HG02610 (cell line): ENCODE results near the gene OR52H1.
"Not testable (repeated sequence)": the region's sequence is repeated elsewhere in the genome, so short reads cannot be mapped to it uniquely, and the experiment has no call there.

Experiments used
- ATAC-seq: cut with Tn5 transposase; IDR thresholded peaks from one replicate; pipeline ENCODE4 v1.9.1; 2021; ENCODE audit warnings: mild to moderate bottlenecking, moderate library complexity; ENCODE audit not compliant: unreplicated experiment

OR52H1 gene

DNA sequence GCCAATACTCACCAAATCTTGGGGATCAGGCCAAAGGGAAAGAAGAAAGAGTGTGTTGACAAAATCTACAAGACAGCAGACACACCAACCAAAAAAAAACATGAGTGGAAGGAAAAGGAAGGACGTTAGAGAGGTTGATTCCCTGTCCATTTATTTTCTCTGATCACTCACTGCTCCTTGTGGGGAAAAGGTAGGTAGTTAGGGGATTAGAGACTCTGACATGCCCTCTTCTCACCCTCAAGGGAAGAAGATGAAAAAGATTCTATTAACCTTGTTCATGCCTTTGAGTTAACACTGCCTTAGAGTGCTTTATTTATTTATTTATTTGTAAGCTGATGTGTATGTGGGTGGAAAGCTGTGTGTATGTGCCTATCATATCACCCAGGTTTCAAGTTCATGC, at the start of gene OR52H1:
OR52H1 (minus strand) TSS at position 101 of the 400 bp plus-strand sequence. CDS start 3,035 bp downstream, outside the sequence.
- ATAC-seq = no peak

DNA sequence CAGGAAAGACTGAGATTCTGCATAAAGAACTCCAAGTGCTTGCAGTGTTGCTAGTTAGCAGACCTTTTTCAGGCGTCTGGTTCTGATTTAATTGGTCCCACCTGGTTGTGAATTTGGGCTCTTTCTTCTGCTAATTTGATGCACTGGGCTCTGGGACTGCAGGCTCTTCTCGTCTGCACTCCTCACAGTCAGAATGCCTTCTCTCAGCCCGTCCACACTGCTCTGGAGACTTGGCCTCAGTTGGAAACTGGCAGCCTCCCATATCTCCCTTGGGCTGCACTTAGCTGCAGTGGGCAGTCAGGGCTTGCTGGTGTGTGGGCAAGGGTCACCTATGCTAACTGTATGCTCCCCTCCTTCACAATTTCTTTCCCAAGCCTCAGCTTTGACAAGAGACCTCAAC, 49.6 kb upstream of the OR52H1 start:
- no peak for ATAC-seq

DNA sequence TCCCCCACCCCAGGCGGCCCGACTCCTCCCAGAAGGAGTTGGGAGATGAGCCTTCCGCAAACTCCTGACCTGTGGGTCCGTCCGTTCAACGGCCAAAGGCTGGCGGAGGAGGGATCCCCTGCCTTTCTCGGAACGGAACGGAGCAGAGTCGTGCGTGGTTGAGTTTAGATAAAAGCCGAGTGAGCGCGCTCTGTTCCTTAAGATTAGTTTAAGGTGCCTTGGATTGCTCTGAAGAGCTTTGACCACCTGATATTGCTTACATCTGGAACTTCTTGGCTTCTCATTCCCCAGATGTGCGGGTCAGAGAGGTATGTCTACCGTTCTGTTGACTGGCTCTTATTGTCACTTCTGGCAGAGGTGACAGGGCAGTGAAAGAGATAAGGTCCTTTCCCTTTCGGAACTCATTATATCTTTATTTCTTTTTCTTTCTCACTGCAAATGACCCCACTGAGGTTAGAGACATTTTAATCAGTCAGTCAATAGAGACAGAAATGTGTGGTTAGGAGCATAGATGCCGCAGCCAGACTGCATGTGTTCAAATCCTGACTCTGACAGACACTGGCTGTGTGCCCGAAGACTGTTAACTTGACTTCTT, 48.4 kb upstream of the OR52H1 start, which contains the start of gene TRIM6:
TRIM6 (plus strand) TSS at position 31 of the 595 bp plus-strand sequence; CDS start at position 292, 261 bp downstream.
- peak; percentile 32 for ATAC-seq

- no peak for ATAC-seq
Measured at GRCh38 chr11:5593146-5593545, 44.8 kb upstream of the OR52H1 start.

DNA sequence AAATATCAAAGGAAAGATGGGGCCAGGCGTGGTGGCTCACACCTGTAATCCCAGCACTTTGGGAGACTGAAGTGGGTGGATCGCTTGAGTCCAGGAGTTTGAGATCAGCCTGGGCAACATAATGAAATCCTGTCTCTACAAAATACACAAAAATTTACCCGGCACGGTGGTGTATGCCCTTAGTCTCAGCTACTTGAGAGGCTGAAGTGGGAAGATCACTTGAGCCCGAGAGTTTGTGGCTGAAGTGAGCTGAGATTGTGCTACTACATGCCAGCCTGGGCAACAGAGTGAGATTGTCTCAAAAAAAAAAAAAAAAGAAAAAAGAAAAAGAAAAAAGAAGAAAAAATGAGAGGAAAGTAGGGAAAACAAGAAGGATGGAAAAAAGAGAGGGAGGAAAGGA, 44.3 kb upstream of the OR52H1 start:
- ATAC-seq = no peak

- ATAC-seq = no peak
Measured at GRCh38 chr11:5591613-5592012, 43.3 kb upstream of the OR52H1 start.

DNA sequence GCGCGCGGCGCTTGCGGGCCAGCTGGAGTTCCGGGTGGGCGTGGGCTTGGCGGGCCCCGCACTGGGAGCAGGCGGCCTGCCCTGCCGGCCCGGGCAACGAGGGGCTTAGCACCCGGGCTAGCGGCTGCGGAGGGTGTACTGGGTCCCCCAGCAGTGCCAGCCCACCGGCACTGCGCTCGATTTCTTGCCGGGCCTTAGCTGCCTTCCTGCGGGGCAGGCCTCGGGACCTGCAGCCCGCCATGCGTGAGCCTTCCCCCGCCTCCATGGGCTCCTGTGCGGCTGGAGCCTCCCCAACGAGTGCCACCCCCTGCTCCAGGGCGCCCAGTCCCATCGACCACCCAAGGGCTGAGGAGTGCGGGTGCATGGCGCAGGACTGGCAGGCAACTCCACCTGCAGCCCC, 41.6 kb upstream of the OR52H1 start:
- not testable (repeated sequence) for ATAC-seq

- ATAC-seq = not testable (repeated sequence)
Measured at GRCh38 chr11:5584458-5584857, 36.1 kb upstream of the OR52H1 start.

GRCh38 chr11:5581014-5581413, 32.7 kb upstream of the OR52H1 start:
- ATAC-seq = no peak

DNA sequence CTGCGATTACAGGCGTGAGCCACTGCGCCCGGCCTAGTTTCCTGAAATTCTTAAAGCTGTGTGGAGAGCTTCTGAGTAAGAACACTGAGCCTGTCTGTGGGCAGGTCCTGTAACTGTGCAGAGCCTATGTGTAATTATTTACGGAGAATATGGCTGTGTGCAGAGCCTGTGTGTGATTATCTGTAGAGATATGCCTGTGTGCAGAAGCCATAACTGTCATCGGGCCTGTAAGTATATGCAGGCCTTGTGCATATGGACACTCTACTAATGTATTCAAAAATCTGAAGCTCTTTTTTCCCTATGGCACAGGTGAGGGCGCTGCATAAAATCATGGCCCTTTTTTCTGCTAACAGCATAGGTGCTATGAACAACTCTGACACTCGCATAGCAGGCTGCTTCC, 32.2 kb upstream of the OR52H1 start, which contains the start of gene OR52B6:
OR52B6 (plus strand) TSS at position 301 of the 400 bp plus-strand sequence; CDS start at position 301, 0 bp downstream.
- ATAC-seq = no peak

GRCh38 chr11:5577101-5577500, 28.8 kb upstream of the OR52H1 start:
- ATAC-seq = no peak

DNA sequence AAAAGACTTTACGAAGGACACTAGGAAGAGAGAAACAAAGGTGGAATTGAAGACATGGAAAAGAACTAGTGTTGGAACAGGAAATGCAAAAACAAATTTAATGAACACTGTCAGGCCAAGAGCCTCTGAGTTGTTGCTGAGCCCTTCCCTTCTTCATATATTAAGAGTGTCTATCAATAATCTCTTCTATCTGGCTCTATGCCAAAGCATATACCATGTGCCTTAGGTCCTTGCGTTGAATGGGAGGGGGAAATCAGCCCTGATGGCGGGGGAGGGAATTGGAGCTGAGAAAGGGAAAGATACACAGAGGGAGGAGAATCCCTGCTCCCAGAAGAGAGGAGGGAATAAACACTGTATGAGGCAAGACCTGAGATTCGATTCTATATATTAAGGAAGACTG, 26.8 kb upstream of the OR52H1 start:
- no peak for ATAC-seq

DNA sequence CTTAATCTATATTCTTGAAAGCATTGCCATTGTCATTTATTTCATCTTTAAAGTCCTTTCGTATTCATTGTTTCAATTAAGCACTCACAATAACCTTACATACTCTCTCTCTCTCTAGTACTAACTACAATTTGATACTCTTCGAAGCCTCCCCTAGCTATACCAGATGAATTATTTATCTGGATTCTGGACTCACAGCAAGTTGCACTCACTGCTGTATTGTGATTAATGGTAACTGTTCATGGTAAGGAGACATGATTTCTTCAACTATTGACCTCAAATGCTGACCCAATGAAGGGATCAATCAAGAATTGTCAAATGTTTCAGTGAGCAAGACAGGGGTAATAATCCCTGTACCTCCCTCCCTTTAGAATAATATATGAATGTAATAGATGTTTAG, 26.3 kb upstream of the OR52H1 start:
- no peak for ATAC-seq

- no peak for ATAC-seq
Measured at GRCh38 chr11:5564259-5565019, 16.1 kb upstream of the OR52H1 start.

DNA sequence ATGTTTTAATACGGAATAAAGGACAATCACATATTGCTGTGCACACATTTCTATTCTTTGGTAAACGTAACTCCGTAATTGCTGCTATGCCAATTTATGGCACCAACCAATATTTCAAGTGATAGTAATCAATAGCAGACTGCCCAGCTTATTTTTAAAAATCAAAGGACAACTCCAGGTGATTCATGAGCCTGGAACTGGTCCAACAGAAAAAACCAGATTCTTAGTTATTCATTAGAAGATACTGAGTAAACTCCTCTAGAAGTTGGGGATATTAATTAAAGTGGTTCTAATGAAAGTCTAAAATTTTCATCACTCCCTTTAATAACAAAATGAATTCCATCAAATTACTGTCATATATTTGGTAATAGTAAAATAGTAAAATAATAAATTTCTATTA, 9.4 kb upstream of the OR52H1 start:
- ATAC-seq = no peak

GRCh38 chr11:5556596-5557188, 8.4 kb upstream of the OR52H1 start:
- ATAC-seq = no peak

GRCh38 chr11:5553343-5553742, 5.0 kb upstream of the OR52H1 start:
- no peak for ATAC-seq

DNA sequence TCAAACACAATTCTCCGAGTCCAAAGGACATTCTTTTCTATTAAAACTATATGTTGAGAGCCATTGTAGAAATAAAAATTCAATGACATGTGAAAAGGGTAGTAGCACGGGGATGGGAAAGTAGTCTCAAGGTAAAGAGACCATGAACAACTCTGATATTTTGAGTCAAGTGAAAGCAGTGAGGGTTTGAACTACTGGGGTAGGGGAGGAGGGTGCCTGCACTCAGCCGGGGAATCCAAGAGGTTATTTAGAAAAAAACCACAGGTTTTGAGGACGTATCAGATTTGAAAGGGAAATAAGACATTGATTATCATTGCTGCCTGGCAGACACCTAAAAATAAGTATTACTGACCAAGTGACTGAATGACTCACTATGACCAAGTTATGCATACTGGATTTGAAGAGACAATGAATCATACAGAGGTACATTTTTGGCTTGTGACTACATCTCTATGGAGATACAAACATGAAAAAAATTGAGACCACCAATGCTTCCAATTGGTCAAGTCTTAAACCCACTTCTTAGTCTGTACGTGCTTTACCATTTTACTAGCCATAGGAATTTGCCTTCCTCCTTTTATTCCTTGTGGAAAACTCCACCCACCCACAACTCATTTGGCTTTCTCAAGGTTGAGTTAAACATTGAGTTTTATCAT, 2.2 kb upstream of the OR52H1 start:
- ATAC-seq = peak; percentile 87

GRCh38 chr11:5547982-5548381, 358 bp downstream of the OR52H1 start:
- no peak for ATAC-seq

- no peak for ATAC-seq
Measured at GRCh38 chr11:5546457-5546856, 1.9 kb downstream of the OR52H1 start.

DNA sequence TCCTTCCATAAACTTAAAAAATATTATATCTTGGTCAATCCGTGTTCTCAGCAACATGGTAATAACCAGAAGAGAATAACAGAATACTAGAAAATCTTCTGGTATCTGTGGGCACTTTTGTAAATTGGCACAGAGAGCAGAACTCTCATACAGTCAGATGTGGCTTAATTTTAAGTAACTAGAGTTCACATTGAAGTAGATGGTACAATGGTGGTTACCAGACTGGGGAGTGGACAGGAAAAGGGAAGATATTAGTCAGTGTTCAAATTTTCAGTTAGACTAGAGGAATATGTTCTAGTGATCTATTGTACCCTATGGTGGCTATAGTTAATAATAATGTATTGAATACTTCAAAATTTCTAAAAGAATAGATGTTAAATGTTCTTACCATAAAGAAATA, 6.9 kb downstream of the OR52H1 start:
- no peak for ATAC-seq
